Lower leg skin (tissue), 3 donors: ENCODE measurements around the gene ZNF175.

Source experiments
- CTCF ChIP-seq, 3 donors: fragments of 450-650 bp; IDR thresholded peaks; one replicate each; pipeline ENCODE4 v1.5.1; 2016; ENCODE audit warnings: antibody characterized with exemption in 3 of 3, mild to moderate bottlenecking in 3 of 3, moderate library complexity in 2 of 3
- POLR2A ChIP-seq, 2 donors: fragments of 450-650 bp; IDR thresholded peaks; one replicate each; pipeline ENCODE4 v1.6.1; 2016 to 2017; ENCODE audit warnings: antibody characterized with exemption in 2 of 2, mild to moderate bottlenecking in 1 of 2, moderate library complexity in 1 of 2

- TF ChIP-seq CTCF (IDR thresholded peaks at IDR 0.05) (no peak), POLR2A (IDR thresholded peaks at IDR 0.05) (no peak)
Measured at GRCh38 chr19:51570962-51571575, at the start of gene ZNF175.
